Neural cell (in vitro differentiated cells): ENCODE results near the gene FYB1.

ENCODE experiments used
- CTCF ChIP-seq: fragments of 450-650 bp; IDR thresholded peaks from 2 replicates; pipeline ENCODE4 v1.5.1; 2014; ENCODE audit warnings: antibody characterized with exemption, mild to moderate bottlenecking, moderate library complexity; ENCODE audit not compliant: poor library complexity, severe bottlenecking
- EZH2 ChIP-seq: fragments of 200-600, 300-800 bp; shearing (Covaris generic), sonication (generic); IDR thresholded peaks from 2 replicates; pipeline ENCODE4 v1.6.1; 2014; ENCODE audit warnings: antibody characterized with exemption, low read length, borderline replicate concordance, mild to moderate bottlenecking; ENCODE audit not compliant: insufficient read depth, poor library complexity, severe bottlenecking
- POLR2AphosphoS5 ChIP-seq: IDR thresholded peaks from 2 replicates; pipeline ENCODE4 v1.6.1; 2012
- RAD21 ChIP-seq: fragments of 450-650 bp; conservative IDR thresholded peaks from 2 replicates; pipeline ENCODE4 v1.6.1; 2014; ENCODE audit warnings: antibody characterized with exemption, mild to moderate bottlenecking, moderate library complexity
- SMC3 ChIP-seq: fragments of 450-650 bp; conservative IDR thresholded peaks from 2 replicates; pipeline ENCODE4 v1.6.1; 2014; ENCODE audit warnings: antibody characterized with exemption, mild to moderate bottlenecking, moderate library complexity; ENCODE audit not compliant: poor library complexity
- TAF1 ChIP-seq: IDR thresholded peaks from 2 replicates; pipeline ENCODE4 v1.6.1; 2012; ENCODE audit warnings: low read depth
- TF ChIP-seq, protein P1 (sequence below): IDR thresholded peaks from 2 replicates; pipeline ENCODE4 v1.6.1; 2012; ENCODE audit warnings: borderline replicate concordance

- TF ChIP-seq CTCF (no peak), POLR2AphosphoS5 (no peak), EZH2 (no peak), SMC3 (no peak), RAD21 (no peak), TAF1 (no peak)
- TF ChIP-seq, protein P1, sequence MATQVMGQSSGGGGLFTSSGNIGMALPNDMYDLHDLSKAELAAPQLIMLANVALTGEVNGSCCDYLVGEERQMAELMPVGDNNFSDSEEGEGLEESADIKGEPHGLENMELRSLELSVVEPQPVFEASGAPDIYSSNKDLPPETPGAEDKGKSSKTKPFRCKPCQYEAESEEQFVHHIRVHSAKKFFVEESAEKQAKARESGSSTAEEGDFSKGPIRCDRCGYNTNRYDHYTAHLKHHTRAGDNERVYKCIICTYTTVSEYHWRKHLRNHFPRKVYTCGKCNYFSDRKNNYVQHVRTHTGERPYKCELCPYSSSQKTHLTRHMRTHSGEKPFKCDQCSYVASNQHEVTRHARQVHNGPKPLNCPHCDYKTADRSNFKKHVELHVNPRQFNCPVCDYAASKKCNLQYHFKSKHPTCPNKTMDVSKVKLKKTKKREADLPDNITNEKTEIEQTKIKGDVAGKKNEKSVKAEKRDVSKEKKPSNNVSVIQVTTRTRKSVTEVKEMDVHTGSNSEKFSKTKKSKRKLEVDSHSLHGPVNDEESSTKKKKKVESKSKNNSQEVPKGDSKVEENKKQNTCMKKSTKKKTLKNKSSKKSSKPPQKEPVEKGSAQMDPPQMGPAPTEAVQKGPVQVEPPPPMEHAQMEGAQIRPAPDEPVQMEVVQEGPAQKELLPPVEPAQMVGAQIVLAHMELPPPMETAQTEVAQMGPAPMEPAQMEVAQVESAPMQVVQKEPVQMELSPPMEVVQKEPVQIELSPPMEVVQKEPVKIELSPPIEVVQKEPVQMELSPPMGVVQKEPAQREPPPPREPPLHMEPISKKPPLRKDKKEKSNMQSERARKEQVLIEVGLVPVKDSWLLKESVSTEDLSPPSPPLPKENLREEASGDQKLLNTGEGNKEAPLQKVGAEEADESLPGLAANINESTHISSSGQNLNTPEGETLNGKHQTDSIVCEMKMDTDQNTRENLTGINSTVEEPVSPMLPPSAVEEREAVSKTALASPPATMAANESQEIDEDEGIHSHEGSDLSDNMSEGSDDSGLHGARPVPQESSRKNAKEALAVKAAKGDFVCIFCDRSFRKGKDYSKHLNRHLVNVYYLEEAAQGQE = no peak
Observed at GRCh38 chr5:39200081-39200480, 19.3 kb downstream of the FYB1 start.
